Stomach (tissue), 4 donors: Measurements from ENCODE around the gene IL33.

Experiments
- CTCF ChIP-seq, 7 experiments: fragments of 450-650 bp in 4 of 7; fragments of 200-600 bp in 3 of 7; sonication (generic) in 3 of 7; IDR thresholded peaks; one replicate each; pipeline ENCODE4 v1.5.1; 2016 to 2019; ENCODE audit warnings: antibody characterized with exemption in 7 of 7, control low read depth in 2 of 7, mild to moderate bottlenecking in 1 of 7
- POLR2A ChIP-seq, 4 donors: fragments of 450-650 bp; IDR thresholded peaks; one replicate each; pipeline ENCODE4 v1.6.1; 2016; ENCODE audit warnings: antibody characterized with exemption in 4 of 4, control low read depth in 2 of 4, mild to moderate bottlenecking in 1 of 4, moderate library complexity in 1 of 4
- POLR2AphosphoS5 ChIP-seq, 3 donors: sonication (generic); formaldehyde crosslinking; IDR thresholded peaks; one replicate each; pipeline ENCODE4 v1.6.1; 2016; ENCODE audit warnings: antibody characterized with exemption in 3 of 3

GRCh38 chr9:6243746-6244145 is 28.1 kb downstream of the IL33 start:
- TF ChIP-seq CTCF (IDR thresholded peaks at IDR 0.05): no peak
- TF ChIP-seq POLR2A (IDR thresholded peaks at IDR 0.05): no peak
- TF ChIP-seq POLR2AphosphoS5 (IDR thresholded peaks at IDR 0.05): no peak
